ENCODE measurements around the gene NSG2.

NSG2 gene

DNA sequence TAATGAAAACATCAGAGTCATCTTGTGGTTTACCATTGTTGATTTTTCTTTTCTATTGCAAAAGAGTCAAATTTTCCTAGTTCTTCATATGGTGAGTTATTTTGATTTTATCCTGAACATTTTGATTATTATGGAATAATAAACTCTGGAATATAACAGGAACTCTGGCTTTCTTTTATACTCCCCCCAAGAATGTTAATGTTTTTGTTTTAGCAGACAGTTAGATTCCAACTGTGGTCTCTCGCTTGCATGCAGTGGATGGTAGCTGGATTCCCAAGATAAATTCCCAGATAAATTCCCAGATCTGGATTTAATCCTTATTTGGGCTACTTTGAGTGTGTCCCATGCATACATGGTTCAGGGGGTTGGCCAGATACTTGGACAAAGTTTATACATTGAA is 109.8 kb downstream of the NSG2 start:
- DNase-seq = no peak

DNA sequence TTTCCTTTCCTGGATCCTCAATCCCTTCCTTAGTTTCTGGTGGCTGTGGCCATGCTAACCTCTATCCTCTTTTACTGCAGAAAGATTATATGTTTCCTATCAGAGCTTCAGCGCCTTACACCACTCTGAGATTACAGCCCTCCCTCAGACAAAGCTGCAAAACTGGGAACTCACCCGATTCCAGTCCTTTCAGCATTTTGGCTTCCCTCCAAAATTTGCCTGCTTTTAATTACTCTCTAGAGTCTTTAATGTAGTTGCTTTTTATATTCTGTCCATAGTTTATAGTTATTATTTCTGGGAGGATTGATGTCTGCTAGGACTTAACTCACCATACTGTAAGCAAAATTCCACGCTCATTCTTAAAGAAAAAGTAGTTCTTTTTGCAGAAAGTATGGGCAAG is 110.2 kb downstream of the NSG2 start:
- DNase-seq = no peak

DNA sequence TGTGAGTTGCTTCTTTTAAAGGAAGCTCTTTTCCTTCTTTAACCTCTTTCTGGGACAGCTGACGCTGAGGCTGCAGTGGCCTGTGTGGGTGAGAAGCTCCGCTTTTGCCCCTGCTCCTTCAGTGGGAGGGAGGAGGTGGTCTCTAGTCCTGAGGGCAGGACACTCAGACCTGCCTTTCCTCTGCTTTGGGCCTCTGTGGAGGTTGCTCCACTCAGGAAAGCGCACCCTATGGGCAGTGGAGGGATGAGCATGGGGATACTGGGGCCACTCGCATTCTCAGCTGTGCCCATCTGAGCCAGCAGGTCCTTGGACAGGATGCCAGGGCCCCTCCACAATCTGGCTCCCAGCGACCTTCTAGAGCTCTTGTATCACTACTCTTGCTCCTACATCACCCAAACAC is 111.5 kb downstream of the NSG2 start:
- DNase-seq = no peak
